GM19438 (cell line): ENCODE measurements around the gene CASQ2.

Experiments
- ATAC-seq: cut with Tn5 transposase; IDR thresholded peaks from one replicate; pipeline ENCODE4 v1.9.1; 2021; ENCODE audit warnings: low read depth; ENCODE audit not compliant: unreplicated experiment

CASQ2 gene

GRCh38 chr1:115740811-115741210 is 27.7 kb downstream of the CASQ2 start:
- ATAC-seq = no peak

- no peak for ATAC-seq
Observed at GRCh38 chr1:115732316-115732715, 36.2 kb downstream of the CASQ2 start.

GRCh38 chr1:115729756-115730155 is 38.8 kb downstream of the CASQ2 start:
- ATAC-seq = peak; percentile 97

- ATAC-seq = no peak
Observed at GRCh38 chr1:115728341-115728740, 40.2 kb downstream of the CASQ2 start.

- no peak for ATAC-seq
Observed at GRCh38 chr1:115727706-115728249, 40.7 kb downstream of the CASQ2 start.

GRCh38 chr1:115726570-115726969 is 41.9 kb downstream of the CASQ2 start:
- no peak for ATAC-seq

- ATAC-seq = no peak
Observed at GRCh38 chr1:115726161-115726560, 42.4 kb downstream of the CASQ2 start.

GRCh38 chr1:115725600-115725999 is 42.9 kb downstream of the CASQ2 start:
- ATAC-seq = no peak

GRCh38 chr1:115723756-115724155 is 44.8 kb downstream of the CASQ2 start:
- no peak for ATAC-seq

GRCh38 chr1:115722221-115722620 is 46.3 kb downstream of the CASQ2 start:
- ATAC-seq = no peak

GRCh38 chr1:115719285-115719684 is 49.2 kb downstream of the CASQ2 start:
- no peak for ATAC-seq

GRCh38 chr1:115718011-115718754 is 50.3 kb downstream of the CASQ2 start:
- no peak for ATAC-seq

GRCh38 chr1:115717541-115717940 is 51.0 kb downstream of the CASQ2 start:
- no peak for ATAC-seq

GRCh38 chr1:115714572-115715141 is 53.9 kb downstream of the CASQ2 start:
- ATAC-seq = no peak

- no peak for ATAC-seq
Observed at GRCh38 chr1:115713906-115714305, 54.6 kb downstream of the CASQ2 start.

GRCh38 chr1:115712911-115713609 is 55.5 kb downstream of the CASQ2 start:
- ATAC-seq = no peak

- ATAC-seq = no peak
Observed at GRCh38 chr1:115710859-115711624, 57.5 kb downstream of the CASQ2 start.

GRCh38 chr1:115706587-115707425 is 61.7 kb downstream of the CASQ2 start:
- ATAC-seq = no peak

GRCh38 chr1:115705963-115706362 is 62.6 kb downstream of the CASQ2 start:
- ATAC-seq = no peak
